GM21528 (cell line): Measurements from ENCODE around the gene UBFD1.
"Not testable (repeated sequence)": the region's sequence is repeated elsewhere in the genome, so short reads cannot be mapped to it uniquely, and the experiment has no call there.

Source experiments
- ATAC-seq: cut with Tn5 transposase; IDR thresholded peaks from one replicate; pipeline ENCODE4 v1.9.1; 2021; ENCODE audit warnings: mild to moderate bottlenecking, moderate library complexity; ENCODE audit not compliant: unreplicated experiment, low FRiP score

Gene UBFD1, protein sequence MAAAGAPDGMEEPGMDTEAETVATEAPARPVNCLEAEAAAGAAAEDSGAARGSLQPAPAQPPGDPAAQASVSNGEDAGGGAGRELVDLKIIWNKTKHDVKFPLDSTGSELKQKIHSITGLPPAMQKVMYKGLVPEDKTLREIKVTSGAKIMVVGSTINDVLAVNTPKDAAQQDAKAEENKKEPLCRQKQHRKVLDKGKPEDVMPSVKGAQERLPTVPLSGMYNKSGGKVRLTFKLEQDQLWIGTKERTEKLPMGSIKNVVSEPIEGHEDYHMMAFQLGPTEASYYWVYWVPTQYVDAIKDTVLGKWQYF

GRCh38 chr16:23556881-23557778, at the start of gene UBFD1, which contains the start of gene EARS2:
Gene UBFD1, plus strand, starts transcription at chr16:23557727. Its CDS starts 16 bp downstream, at chr16:23557743.
Gene EARS2, minus strand, starts transcription at chr16:23557350. Its CDS starts 7 bp downstream, at chr16:23557343.
- peak; percentile 90 for ATAC-seq

DNA sequence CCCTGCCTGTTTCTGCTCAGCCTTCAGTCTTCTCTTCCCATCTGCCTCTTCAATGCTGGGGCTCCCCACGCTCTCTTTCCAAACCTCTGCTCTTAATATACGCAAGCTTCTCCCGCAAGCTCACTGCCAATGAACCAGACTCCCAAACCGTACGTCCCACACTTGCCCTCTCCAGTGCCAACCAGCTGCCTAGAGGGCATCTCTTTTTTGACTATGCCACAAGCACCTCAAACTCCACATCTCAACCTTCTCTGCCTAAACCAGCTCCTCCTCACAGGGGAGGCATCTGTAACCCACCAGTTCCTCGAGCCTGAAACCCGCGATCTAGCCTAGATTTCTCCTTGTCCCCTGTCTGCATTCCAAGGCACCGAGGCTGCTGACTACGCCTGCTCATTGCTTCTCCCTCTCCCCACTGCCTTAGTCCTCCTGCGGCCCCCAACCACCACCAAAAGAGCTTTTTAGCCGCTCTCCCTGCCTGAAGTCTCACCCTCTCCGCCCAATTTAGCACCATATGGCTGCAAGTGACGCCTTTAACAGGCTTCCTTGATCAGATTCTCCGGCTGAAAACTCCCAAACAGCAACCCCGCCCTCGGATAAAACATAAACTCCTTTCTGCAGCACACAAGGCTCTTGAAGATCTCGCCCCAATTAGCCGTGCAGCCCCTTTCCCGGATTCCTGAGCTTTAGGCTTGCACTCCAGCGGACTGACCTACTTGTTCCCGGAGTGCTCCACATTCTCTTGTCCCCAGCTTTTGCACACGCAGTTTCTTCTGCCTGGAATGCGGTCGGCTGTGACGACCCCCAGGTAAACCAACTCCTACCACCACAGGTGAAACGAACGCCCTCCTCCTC, 48.7 kb upstream of the UBFD1 start:
- ATAC-seq: no peak

- no peak for ATAC-seq
These were observed 48.1 kb upstream of the UBFD1 start for GRCh38 chr16:23509441-23509754.

DNA sequence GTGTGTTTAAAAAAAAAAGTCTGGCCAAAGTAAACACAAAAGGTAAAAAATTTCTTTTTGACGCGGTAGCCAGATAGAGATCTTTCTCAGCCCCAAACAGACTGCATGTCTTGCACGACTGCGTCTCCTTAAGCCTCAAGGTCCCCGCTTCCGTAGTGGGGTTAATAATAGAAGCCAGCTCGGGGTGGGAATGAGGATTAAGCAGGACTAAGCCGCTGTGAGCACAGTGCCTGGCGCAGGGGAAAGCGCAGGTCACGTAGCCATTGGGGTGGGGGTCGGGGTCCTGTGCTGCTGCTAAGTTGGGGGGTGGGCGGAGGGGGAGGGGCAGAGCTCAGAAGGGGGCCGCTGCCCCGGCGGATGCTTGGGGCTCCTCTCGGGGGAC, 47.8 kb upstream of the UBFD1 start:
- ATAC-seq: no peak

DNA sequence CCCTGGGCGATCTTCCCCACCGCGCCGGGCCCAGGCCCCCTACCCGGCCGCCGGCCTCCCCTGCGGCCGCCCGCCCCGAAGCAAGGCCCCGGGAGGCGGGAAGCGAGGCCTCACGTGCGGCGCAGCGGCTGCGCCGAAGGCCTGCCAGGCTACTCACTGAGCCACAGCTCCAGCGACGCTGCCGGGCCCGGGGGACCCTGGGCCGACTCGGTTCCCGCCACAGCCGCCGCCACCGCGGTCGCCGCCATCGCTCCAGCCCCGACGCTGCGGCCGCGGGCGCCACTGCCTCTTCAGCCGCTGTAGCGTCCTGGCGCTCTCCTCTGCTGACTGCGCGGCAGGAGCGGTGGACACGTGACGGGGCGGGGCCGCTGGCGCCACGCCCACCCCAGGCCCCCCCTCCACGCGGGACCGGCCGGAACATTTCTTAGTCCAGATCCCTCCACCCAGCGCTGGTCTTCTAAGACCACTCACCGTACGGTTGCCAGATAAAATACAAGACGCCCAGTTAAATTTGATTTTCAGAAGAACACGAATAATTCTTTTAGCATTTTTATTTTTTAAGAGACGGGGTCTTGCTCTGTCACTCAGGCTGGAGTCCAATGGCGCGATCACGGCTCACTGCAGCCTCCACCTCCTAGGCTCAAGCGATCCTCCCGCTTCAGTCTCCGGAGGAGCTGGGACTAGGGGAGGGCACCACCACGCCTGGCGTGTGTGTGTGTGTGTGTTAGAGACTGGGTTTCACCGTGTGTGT, 47.2 kb upstream of the UBFD1 start, which contains the start of gene GGA2:
Gene GGA2 (minus strand): TSS at position 331 of the 751 bp plus-strand sequence. CDS start 83 bp downstream, at position 248.
- peak; percentile 73 for ATAC-seq

DNA sequence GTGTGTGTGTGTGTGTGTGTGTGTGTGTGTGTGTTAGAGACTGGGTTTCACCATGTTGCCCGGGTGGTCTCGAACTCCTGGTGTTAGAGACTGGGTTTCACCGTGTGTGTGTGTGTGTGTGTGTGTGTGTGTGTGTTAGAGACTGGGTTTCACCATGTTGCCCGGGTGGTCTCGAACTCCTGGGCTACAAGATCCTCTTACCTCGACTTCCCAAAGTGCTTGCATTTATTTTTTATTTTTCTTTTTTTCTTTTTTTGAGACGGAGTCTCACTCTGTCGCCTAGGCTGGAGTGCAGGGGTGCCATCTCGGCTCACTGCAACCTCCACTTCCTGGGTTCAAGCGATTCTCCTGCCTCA, 46.6 kb upstream of the UBFD1 start:
- not testable (repeated sequence) for ATAC-seq

DNA sequence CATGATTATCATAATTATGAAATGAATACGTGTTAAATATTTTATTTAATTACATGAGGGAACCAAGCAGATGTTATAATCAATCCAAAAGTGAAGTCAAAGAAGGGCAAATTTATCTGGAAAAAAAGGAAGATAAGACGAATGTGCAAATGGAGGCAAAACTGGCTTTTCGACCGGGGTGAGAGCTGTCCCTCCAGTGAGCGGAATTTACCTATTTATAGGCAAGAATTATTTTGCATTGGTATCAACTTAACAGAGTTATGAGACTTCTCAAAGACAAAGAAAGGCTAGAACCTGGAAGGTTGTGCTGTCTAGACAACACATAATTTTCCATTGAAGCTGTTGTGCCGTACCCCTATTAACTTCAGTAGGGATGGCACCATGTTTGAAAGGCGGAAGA, 45.8 kb upstream of the UBFD1 start:
- no peak for ATAC-seq

DNA sequence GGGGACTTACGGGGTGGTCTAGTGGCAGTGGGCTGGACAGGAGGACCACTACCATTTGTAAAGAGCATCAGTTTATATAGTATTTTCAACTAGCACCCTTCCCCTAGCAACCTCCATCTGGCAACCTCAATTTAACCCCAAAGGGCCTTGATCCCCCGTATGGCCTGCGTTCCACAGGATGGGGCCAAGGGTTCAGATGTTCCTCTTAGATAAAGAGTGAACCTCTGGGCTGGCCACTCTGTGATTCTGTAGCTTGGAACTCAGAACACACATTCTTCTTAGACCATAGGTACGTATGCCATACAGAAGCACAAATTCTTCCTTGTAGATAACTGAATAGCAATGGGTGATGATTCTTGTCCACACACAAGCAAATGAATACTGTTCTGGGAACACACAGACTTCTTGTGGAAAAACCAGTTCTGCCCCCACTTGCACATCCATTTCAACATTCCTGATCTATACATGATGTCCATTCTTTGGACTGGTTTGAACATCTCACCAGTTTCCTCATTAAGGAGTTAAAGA, 45.3 kb upstream of the UBFD1 start:
- ATAC-seq: no peak

DNA sequence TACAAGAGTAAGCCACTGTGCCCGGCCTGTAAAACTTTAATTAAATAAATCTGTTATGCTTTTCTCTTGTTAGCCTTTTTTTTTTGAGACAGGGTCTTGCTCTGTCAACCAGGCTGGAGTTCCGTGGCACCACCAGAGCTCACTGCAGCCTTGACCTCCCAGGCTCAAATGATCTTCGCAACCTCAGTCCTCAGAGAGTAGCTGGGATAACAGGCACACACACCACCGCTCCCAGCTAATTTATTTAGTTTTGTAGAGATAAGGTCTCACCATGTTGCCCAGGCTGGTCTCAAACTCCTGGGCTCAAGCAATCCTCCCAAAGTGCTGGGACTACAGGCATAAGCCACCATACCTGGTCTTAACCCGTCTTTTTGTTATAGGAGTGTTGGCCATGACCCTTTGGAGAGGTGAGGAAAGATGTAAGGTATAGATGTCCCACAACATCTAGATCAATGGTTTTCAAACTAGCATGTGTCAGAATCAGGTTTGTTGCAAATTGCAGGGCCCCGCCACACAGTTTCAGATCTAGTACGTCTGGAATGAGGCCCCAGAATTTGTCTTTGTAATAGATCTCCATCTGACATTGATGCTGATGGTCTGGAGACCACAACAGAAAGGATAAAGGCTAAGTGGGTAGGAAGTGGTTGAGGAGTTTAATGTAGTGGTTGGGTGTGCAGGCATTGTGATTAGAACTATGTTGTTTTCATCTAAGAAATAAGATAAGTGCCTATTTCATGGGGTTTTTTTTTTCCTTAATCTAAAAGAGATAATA, 43.0 kb upstream of the UBFD1 start:
- no peak for ATAC-seq

DNA sequence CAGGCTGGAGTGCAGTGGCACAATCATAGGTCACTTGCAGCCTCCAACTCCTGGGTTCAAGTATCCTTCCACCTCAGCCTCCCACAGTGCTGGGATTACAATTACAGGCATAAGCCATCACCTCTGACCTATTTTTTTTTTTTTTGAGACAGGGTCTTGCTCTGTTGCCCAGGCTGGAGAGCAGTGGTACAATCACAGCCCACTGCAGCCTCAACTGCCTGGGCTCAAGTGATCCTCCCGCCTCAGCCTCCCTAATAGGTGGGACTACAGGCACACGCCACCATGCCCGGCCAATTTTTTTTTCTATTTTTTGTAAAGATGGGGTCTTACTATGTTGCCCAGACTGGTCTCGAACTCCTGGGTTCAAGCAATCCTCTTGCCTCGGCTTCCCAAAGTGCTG, 41.6 kb upstream of the UBFD1 start:
- ATAC-seq: no peak

DNA sequence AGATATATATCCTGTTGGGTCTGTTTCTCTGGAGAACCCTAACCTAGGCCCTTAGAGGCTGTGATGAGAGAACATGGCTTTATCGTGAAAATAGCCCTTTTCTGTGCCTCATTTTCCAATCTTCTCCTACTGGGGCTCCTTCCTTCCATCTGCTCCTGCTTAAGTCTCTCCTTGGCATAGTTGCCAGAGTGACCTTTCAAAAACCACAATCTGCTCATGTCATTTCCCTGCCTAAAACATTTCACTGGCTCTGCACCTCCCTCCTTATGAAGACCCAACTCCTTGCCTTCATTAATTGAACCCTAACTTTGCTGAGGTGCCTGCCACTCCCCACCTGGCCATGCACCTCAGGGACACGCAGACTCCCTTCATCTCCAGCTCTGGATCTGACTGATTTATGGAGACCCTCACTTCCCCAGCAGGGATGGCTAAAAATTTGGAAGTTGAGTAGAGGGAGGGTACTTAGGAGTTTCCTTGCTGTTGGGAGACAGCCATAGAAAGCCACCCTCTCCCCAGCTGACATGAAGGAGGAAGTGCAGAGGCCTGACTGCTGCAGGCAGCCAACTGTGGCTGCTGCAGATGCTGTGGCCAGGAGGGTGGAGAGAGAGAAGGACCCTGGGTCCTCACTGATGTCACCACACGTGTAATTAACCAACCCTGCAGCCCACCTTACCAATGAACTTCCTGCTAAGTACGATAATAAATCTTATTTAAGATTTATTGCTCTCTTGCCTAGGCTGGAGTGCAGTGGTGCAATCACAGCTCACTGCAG, 41.0 kb upstream of the UBFD1 start:
- ATAC-seq: no peak

- no peak for ATAC-seq
These were observed 39.1 kb upstream of the UBFD1 start for GRCh38 chr16:23518435-23518891.

GRCh38 chr16:23519282-23519681, 38.2 kb upstream of the UBFD1 start:
- no peak for ATAC-seq

DNA sequence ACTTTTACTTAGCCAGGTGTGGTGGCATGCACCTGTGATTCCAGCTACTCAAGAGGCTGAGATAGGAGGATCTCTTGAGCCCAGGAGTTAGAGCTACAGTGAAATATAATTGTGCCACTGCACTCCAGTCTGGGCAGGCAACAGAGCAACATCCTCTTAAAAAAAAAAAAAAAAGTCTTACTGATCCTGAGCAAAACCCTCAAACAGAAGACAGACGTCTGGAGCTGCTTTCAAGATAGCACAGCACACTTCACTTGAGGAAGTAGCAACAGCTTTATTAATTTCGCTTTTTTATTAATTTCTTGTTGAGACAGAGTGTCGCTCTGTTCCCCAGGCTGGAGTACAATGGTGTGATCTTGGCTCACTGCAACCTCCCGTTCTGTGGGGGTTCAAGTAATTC, 37.0 kb upstream of the UBFD1 start:
- ATAC-seq: no peak

DNA sequence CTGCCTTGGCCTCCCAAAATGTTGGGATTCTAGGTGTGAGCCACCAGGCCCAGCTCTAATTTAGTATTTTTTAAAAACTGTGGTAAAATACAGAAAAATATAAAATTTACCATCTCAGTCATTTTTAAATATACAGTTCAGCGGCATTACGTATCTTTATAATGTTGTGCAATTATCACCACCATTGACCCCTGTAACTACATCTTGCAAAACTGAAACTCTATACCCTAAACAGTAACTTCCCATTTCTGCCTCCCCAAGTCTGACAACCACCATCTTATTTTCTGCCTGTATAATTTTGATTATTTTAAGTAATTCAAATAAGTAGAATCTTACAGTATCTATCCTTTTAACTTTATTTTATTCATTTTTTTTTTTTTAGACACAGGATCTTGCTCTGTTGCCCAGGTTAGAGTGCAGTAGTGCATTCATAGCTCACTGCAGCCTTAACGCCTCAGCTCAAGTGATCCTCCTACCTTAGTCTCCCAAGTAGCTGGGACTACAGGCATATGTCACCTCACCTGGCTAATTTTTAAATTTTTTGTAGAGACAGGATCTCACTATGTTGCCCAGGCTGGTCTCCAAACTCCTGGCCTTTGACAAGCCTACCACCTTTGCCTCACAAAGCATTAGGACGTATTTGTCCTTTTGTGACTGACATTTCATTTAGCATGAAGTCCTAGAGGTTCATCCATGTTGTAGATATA, 36.3 kb upstream of the UBFD1 start:
- ATAC-seq: no peak

DNA sequence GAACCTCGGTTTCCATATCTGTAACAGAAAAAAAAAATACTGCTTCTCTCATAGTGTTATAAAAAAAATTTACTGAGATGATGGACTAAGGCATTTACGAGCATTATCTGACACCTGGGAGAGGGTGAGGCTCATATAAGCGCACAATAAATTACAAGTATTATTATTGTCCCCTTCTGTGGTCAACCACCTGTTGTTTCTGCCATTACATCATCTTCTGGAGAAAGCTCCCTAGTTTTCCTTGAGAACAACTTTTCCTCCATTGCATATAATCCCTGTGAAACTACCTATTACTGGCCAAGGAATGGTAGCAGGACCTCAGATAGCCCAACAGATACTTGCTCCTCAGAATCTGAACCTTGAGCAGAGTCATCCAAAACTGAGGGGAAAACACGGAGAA, 35.6 kb upstream of the UBFD1 start:
- ATAC-seq: no peak

DNA sequence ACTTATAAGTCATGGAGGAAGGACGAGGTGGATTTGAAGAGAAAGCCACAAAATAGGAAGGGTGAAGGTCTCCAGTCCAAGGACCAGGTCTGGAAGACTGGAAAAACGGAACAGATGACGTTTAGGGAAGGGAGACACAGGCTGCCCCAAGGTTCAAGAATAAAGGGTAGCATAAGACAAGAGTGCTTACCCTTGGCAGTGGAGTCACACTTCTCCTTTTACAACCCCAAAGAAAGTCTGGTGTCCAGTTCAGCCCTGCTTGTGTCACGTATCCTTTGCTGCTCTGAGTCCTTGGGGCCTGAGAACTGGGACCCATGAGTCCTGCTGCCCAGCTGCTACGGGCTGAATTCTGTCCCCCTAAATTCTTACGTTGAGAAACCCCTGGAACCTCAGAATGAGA, 34.2 kb upstream of the UBFD1 start:
- no peak for ATAC-seq

DNA sequence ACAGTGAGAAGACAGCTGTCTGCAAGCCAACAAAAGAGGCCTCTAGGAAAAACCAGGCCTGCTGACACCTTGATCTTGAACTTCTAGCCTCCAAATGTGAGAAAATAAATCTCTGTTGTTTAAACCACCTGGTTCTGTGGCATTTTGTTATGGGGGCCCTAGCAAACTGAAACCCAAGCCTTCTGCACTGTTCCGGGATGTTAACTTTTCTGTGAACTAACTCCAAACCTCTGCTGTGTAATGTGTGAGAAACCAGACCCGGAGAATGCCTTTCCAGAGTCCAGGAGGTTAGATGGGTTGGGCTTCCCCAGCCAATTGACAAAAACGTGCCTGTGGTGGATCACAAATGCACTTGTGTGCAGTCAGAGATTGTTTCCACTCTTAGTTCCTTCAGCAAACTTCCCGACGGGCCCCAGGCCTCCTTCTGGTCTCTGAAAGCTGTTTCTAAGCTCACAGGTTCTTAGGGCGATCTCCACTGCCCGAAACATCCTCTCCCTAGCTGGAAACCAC, 33.6 kb upstream of the UBFD1 start:
- no peak for ATAC-seq
